Stimulated activated CD8-positive, alpha-beta memory T cell treated with anti-CD3 and anti-CD28 coated beads, Interleukin-4, amount 100 ng/mL, for 1 hour (primary cell): ENCODE measurements around the gene RNF212.
"Not testable (repeated sequence)": the region's sequence is repeated elsewhere in the genome, so short reads cannot be mapped to it uniquely, and the experiment has no call there.

ENCODE experiments used
- DNase-seq, 2 donors: peaks; one replicate each; pipeline ENCODE4 v3.0.0-alpha.2; 2020; ENCODE audit warnings: low read depth in 2 of 2, low spot score in 1 of 2

Gene RNF212

GRCh38 chr4:1049591-1049905 lies 63.8 kb downstream of the RNF212 start:
- no peak for DNase-seq

- DNase-seq = no peak
These were observed 64.4 kb downstream of the RNF212 start for GRCh38 chr4:1048773-1049590.

GRCh38 chr4:1047976-1048772 lies 65.2 kb downstream of the RNF212 start:
- DNase-seq = no peak

DNA sequence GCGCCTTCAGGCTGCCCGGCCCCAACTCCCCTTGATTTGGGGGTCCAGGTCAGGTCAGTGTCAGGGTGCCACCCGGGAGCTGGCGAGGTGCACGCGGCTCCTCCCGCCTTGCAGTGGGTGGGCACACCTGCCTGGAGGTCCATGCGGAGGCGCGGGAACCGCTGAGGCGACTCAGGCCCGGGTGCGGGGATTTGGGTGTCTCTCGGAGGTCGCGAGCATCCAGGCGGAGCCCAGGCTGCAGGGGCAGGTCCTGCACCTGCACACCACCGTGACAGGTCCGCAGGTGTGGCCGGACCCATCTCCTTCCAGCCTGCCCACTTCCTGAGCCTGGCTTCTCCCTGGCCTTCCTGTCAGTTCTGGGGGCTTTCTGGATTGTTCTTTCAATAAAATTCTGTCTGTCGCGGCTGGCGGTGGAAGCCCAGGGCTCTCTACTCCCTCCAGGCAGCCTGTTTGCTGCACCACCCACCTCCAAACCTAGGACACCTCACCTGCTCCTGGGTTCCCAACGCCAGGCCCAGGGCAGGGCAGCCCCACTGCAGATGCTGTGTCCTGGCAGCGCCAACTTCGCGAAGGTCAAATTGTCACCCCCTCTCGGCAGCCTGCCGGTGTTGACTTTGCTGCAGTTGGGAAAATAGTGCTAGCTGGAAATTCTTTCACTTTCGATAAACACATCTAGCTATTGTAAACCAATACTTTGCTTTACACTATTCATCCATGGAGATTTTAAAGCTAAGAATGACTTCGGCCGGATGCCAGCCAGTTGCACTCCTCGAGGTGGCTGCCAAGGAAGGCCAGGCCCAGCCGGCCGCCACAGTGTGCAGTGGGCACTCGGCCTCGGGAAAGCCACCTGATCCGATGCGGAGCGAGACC lies 66.0 kb downstream of the RNF212 start:
- no peak for DNase-seq

- DNase-seq = not testable (repeated sequence)
These were observed 66.8 kb downstream of the RNF212 start for GRCh38 chr4:1046581-1047011.

DNA sequence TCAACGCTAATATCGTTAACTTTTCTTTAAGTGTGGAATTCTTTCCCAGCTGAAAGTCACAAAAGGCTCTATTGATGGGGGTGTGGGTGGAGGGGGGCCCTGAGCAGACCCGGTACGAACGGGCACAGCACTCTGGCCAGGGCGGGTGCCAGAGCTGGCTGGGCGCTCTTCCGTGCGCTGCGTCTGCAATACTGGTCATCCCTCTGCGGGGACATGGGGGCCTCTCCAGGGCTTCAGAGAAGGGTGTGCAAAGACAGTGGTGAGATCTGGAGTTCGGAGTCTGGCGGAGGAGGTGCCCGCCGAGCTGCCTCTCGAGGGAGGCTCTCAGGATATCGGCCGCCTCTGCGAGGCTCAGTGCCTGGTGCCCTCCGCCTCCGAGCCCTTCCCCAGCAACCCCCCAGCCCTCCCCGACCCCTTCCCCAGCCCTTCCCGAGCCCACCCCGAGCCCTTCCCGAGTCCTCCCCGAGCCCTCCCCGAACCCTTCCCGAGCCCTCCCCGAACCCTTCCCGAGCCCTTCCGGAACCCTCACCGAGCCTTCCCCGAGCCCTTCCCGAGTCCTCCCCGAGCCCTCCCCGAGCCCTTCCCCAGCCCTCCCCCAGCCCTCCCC lies 67.7 kb downstream of the RNF212 start:
- no peak for DNase-seq

- DNase-seq = no peak
These were observed 68.2 kb downstream of the RNF212 start for GRCh38 chr4:1045193-1045594.

DNA sequence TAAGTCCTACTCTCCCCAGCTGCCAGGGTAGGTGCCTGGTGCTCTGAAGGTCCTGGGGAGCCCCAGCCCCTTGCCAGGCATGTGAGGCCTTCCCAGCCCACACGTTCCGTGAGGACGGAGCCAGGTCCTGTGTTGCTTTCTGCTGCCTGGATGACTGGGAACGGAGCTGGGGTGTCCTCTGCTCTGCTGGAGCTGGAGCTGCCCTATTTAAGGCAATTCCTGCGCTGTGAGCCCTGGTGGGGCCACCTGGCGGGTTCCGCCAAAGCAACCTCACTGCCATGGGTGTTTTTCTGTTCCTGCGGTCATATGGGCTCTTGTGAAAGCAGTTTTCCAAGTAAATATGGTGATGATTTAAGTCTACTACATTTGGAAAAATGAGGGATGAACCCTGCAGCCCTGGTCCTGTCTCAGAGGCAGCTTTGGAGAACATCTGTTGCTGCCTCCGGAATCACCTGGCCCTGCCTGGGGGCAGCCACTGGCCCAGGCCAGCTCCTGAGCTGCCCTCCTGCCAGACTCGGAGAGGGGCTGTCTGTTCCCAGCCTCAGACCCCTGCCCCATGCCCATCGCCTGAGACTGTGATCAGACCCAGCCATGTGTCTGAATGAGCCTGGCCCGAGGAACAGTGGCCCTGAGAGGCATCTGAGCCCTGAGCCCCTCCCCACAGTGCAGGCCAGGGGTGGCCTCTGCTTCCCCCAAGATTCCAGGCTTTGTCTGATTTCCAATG lies 68.7 kb downstream of the RNF212 start:
- no peak for DNase-seq

DNA sequence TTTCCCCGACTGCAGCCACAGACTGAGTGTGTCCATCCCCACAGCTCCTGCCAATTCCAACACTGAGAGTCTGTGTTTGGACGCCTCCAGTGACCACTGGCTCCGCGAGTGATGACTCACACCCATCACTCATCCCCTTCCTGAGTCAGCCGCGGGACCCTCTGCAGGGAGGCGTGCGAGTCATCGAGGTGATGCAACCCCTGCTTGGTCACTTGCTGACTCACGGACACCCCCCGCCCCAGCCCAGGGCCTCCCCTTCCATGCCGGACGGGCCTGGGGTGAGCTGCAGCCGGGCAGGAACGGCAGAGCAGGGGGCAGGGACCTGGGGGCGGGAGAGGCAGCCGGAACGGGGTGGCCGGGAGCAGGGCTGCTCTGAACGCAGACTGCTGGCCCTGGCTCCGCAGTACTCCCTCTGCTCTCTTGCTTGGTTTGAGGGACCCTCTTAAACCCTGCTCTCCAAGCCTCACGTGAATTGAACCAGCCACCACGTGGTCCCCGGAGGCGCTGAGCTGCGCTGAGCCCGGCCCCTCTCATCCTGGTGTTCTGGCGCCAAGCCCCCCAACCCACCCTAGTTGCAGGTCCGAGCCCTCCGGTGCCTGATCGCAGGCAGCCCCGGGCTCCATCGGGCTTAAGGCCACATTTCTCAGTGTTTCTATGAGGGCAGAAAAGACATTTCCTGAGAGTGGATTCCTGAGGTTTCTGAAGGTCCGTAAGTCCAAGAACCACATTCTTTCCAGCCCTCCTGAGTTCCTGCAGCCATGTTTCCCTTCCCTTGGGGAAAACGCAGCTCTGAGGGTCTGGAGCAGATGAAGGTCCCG lies 69.5 kb downstream of the RNF212 start:
- DNase-seq = peak in 1 of 2 donors; percentile 3

GRCh38 chr4:1043162-1043561 lies 70.2 kb downstream of the RNF212 start:
- no peak for DNase-seq

DNA sequence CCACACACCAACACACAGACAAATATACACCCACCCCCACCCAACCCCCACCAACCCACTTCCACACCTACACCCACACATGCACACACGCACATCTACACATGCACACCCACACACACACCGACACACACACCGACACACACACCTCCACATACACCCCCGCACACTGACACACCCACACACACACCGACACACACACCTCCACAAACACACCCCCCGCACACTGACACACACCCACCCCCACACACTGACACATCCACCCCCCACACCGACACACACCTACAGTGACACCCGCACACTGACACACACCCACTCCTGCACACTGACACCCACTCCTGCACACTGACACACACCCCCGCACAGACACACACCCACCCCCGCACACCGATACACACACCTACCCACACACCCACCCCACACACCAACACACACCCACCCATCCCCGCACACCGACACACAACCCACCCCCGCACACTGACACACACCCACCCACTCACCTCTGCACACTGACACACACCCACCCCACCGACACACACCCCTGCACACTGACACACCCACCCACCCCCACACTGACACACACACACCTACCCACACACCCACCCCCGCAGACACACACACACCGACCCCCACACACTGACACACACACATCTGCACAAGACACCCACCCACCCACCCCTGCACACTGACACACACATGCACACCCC lies 70.9 kb downstream of the RNF212 start:
- no peak for DNase-seq

DNA sequence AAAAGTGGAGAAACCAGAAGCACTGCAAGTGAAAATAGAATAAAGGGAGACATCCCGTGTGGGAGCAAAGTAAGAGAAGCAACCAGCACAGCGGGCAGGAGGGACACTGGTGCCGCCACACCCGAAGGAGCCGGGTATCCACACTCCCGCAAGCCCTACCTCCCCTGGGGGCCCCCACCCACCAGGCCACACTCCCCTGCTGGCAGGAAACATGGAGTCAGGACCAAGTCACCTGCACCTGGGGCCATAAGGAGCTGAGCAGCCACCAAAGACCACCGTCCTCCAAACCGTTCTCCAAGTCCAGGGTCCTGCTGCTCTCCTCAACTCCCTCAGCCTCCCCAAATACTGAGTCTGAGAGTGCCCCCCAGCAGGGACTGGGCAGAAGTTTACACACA lies 71.4 kb downstream of the RNF212 start:
- DNase-seq = no peak

- DNase-seq = no peak
These were observed 72.0 kb downstream of the RNF212 start for GRCh38 chr4:1041147-1041935.

- DNase-seq = no peak
These were observed 72.8 kb downstream of the RNF212 start for GRCh38 chr4:1040344-1041146.

DNA sequence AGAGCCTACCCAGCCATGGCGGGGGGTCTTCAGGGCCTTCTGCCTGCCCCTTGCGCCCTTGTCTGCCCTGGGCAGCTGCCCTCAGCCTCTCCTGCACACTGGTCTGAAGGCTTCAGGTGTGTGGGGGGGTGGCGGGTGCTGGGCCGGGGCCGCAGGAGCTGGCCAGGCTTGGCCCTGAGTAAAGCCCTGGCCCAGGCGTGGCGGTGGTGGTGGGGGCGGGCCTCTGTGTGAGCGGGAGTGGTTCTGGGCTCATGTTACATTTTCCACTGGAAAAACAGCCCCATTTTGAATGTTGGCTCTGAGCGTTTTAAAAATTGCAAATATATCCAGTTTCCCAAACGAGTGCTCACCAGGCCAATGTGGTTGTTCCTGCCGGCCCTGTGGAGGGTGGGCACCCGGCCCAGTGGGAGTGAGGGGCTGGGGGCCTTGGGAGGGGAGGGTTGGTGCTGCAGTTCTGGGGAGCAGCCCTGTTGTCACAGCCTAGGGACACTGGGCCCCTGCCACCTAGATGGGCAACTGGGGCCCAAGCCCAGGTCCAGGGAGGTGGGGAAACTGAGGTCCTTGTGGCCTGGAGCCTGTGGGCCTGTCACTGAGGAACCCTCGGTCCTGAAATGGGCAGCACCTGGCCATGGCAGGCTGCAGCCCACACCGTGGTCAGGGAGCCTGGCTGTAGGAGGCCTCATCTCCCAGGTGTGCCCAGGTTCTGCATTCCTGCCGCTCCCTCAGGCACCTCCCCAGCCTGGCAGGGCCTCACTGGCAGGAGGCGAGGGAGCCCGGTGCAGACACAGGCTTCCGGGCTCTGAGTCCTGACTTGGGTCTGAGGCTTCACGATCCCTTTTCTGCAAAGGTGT lies 73.6 kb downstream of the RNF212 start:
- no peak for DNase-seq

DNA sequence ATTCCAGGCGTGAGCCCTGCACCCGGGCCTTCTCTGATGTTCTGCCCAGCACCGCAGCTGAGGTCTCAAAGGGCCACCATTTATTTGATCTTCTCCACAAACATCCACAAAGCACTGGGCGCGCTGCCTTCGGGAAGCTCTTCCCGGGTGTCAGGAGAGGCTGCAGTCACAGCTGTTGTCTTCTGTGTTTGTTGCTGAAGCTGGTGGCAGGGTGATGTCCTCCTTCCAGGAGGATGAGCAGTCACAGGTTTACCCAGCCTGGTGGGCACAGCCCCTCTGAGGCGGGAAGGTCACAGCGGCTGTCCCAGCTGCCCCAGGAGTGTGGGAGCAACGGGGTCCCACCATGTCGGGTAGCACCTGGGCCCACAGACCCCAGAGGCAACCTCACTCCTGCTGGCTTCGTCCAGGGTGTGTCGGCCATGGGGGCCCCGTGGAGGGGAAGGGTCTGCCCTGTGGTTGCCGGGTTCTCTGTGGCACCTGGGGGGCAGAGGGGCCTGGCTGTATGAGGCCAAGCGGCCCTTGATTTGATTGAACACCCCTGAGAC lies 74.3 kb downstream of the RNF212 start:
- DNase-seq = no peak
